PC-9 (cell line): Measurements from ENCODE around the gene SLC1A3. TPM values are rescaled to one million over a fixed set of nuclear protein-coding genes. Genes with fewer than 3 reads are reported as not detected.

Source experiments
- BruUV-seq: library from RNA; stranded (reverse); fragments of 400-500 nt; replicated peaks from 2 replicates; lab custom pipeline; 2021; lab: Mats Ljungman, UMichigan
- CTCF ChIA-PET: fragments of 300-600 bp; sonication (Branson Sonifier 250); formaldehyde crosslinking; loops from one replicate; lab custom pipeline; 2022; ENCODE audit warnings: antibody characterized with exemption; lab: Charles Lee
- POLR2A ChIA-PET: fragments of 300-600 bp; sonication (Branson Sonifier 250); formaldehyde crosslinking; loops from one replicate; lab custom pipeline; 2022; ENCODE audit warnings: antibody characterized with exemption; ENCODE audit not compliant: unreplicated experiment; lab: Charles Lee
- DNase-seq, 2 experiments: peaks; one replicate each; pipeline versions ENCODE4 v3.0.0 to v3.0.0-alpha.2; 2015 to 2022; ENCODE audit warnings: mixed read lengths in 1 of 2
- H2AFZ ChIP-seq: fragments of 200-600 bp; sonication (generic); 2 replicates; pipeline ENCODE4 v1.8.1; 2017; ENCODE audit warnings: antibody characterized with exemption
- H3F3A ChIP-seq: fragments of 200-600 bp; sonication (generic); 2 replicates; pipeline ENCODE4 v1.8.1; 2017; ENCODE audit warnings: antibody characterized with exemption, mild to moderate bottlenecking, low read depth; ENCODE audit not compliant: insufficient read depth
- H3K27ac ChIP-seq: fragments of 200-600 bp; sonication (generic); 2 replicates; pipeline ENCODE4 v1.6.1; 2016; ENCODE audit warnings: mixed run types
- H3K27me3 ChIP-seq: fragments of 200-600 bp; sonication (generic); 2 replicates; pipeline ENCODE4 v1.6.1; 2016; ENCODE audit warnings: low read depth, mixed run types; ENCODE audit not compliant: insufficient read depth
- H3K36me3 ChIP-seq: fragments of 200-600 bp; sonication (generic); 2 replicates; pipeline ENCODE4 v1.6.1; 2016; ENCODE audit warnings: low read depth, mixed run types
- H3K4me1 ChIP-seq: fragments of 200-600 bp; sonication (generic); replicated peaks from 2 replicates; pipeline ENCODE4 v1.6.1; 2016; ENCODE audit warnings: mixed run types; ENCODE audit not compliant: insufficient read depth
- H3K4me2 ChIP-seq: fragments of 200-600 bp; sonication (generic); 2 replicates; pipeline ENCODE4 v1.6.1; 2017; ENCODE audit warnings: mixed run types
- H3K4me3 ChIP-seq: fragments of 200-600 bp; sonication (generic); 2 replicates; pipeline ENCODE4 v1.6.1; 2016; ENCODE audit warnings: mixed run types
- H3K79me2 ChIP-seq: fragments of 200-600 bp; sonication (generic); 2 replicates; pipeline ENCODE4 v1.6.1; 2017; ENCODE audit warnings: low read depth, mixed run types
- H3K9me2 ChIP-seq: fragments of 200-600 bp; sonication (generic); 2 replicates; pipeline ENCODE4 v1.8.1; 2017; ENCODE audit warnings: mild to moderate bottlenecking; ENCODE audit not compliant: insufficient read depth
- H3K9me3 ChIP-seq: fragments of 200-600 bp; sonication (generic); 2 replicates; pipeline ENCODE4 v1.8.1; 2016; ENCODE audit warnings: low read depth; ENCODE audit not compliant: insufficient read depth
- H4K20me1 ChIP-seq: fragments of 200-600 bp; sonication (generic); 2 replicates; pipeline ENCODE4 v1.8.1; 2017; ENCODE audit not compliant: insufficient read depth
- CTCF ChIP-seq: fragments of 200-600 bp; sonication (generic); conservative IDR thresholded peaks from 2 replicates; pipeline ENCODE4 v1.6.1; 2017; ENCODE audit warnings: mixed run types, antibody characterized with exemption, mild to moderate bottlenecking, moderate library complexity
- EZH2 ChIP-seq: fragments of 200-600 bp; sonication (generic); IDR thresholded peaks from 2 replicates; pipeline ENCODE4 v1.8.0; 2017; ENCODE audit warnings: antibody characterized with exemption, low read depth
- intact Hi-C: fragments of 100-400 bp; cut with micrococcal nuclease; formaldehyde crosslinking; loops from one replicate; pipeline ENCODE4 v1.10.0; 2022; ENCODE audit not compliant: unreplicated experiment
- total RNA-seq: library from RNA; stranded (reverse); gene quantifications from 2 replicates; pipeline ENCODE4 v1.2.3, GENCODE V29; 2021

SLC1A3 gene
- total RNA-seq, 1 experiment from 2014 or later = 0.24 TPM

GRCh38 chr5:36593867-36594266, 12.5 kb upstream of the SLC1A3 start:
- Histone ChIP-seq H3K9me2 (no peaks in the 10 kb centered on the region), H3F3A (no peaks in the 10 kb centered on the region), H3K9me3 (no peaks in the 10 kb centered on the region), H3K4me2 (no peak overlapping the region), H3K4me1 (no peaks in the 10 kb centered on the region), H2AFZ (no peak overlapping the region), H3K4me3 (no peak overlapping the region), H3K27me3 (no peaks in the 10 kb centered on the region), H3K36me3 (no peaks in the 10 kb centered on the region), H3K27ac (no peak overlapping the region), H3K79me2 (no peaks in the 10 kb centered on the region), H4K20me1 (no peaks in the 10 kb centered on the region)
- BruUV-seq = no TSS peak
- CTCF ChIA-PET = no interaction called here
- DNase-seq = no peak
- POLR2A ChIA-PET = no interaction called here
- intact Hi-C loops = no loop called here
- TF ChIP-seq EZH2 = no peak
- no peak for TF ChIP-seq CTCF

- no peak for DNase-seq
- Histone ChIP-seq H3K36me3 (no peaks in the 10 kb centered on the region), H3K4me2 (no peak overlapping the region), H3K4me1 (no peaks in the 10 kb centered on the region), H3K9me2 (no peaks in the 10 kb centered on the region), H3K9me3 (no peaks in the 10 kb centered on the region), H3K4me3 (no peak overlapping the region), H2AFZ (no peak overlapping the region), H3K79me2 (no peaks in the 10 kb centered on the region), H4K20me1 (no peaks in the 10 kb centered on the region), H3K27ac (no peak overlapping the region), H3F3A (no peaks in the 10 kb centered on the region), H3K27me3 (no peaks in the 10 kb centered on the region)
- intact Hi-C loops = no loop called here
- CTCF ChIA-PET = no interaction called here
- POLR2A ChIA-PET = no interaction called here
- TF ChIP-seq EZH2 = no peak
- BruUV-seq = no TSS peak
Observed at GRCh38 chr5:36596247-36596646, 10.2 kb upstream of the SLC1A3 start.

- Histone ChIP-seq H3K27ac (no peak overlapping the region), H3K9me3 (no peaks in the 10 kb centered on the region), H2AFZ (no peak overlapping the region), H3K27me3 (no peaks in the 10 kb centered on the region), H3K9me2 (no peaks in the 10 kb centered on the region), H3K4me1 (no peaks in the 10 kb centered on the region), H3K4me3 (no peak overlapping the region), H3K36me3 (no peaks in the 10 kb centered on the region), H3K4me2 (no peak overlapping the region), H4K20me1 (no peaks in the 10 kb centered on the region), H3F3A (no peaks in the 10 kb centered on the region), H3K79me2 (no peaks in the 10 kb centered on the region)
- intact Hi-C loops = no loop called here
- ChIA-PET POLR2A (no interaction called here), CTCF (no interaction called here)
- BruUV-seq = no TSS peak
- DNase-seq = no peak
- TF ChIP-seq EZH2 (no peak), CTCF (no peak)
Observed at GRCh38 chr5:36596756-36597155, 9.7 kb upstream of the SLC1A3 start.

GRCh38 chr5:36598045-36598444, 8.4 kb upstream of the SLC1A3 start:
- TF ChIP-seq EZH2 (no peak), CTCF (no peak)
- Histone ChIP-seq H3K27me3 (no peaks in the 10 kb centered on the region), H3K9me2 (no peaks in the 10 kb centered on the region), H3K9me3 (no peaks in the 10 kb centered on the region), H4K20me1 (no peaks in the 10 kb centered on the region), H3K4me2 (no peak overlapping the region), H3F3A (no peaks in the 10 kb centered on the region), H3K4me1 (no peaks in the 10 kb centered on the region), H3K79me2 (no peaks in the 10 kb centered on the region), H3K27ac (no peak overlapping the region), H2AFZ (no peak overlapping the region), H3K36me3 (no peaks in the 10 kb centered on the region), H3K4me3 (no peak overlapping the region)
- POLR2A ChIA-PET = no interaction called here
- no peak for DNase-seq
- CTCF ChIA-PET = no interaction called here
- no TSS peak for BruUV-seq
- intact Hi-C loops = no loop called here
